Stimulated activated CD4-positive, alpha-beta T cell treated with anti-CD3 and anti-CD28 coated beads, TNF-alpha, amount 100 ng/mL, for 1 hour (primary cell): ENCODE data around the gene RTN1.

Source experiments
- DNase-seq, 3 donors: peaks; one replicate each; pipeline ENCODE4 v3.0.0-alpha.2; 2020; ENCODE audit warnings: low read depth in 3 of 3, low spot score in 1 of 3

Gene RTN1

GRCh38 chr14:59566296-59566695 lies 304.3 kb downstream of the RTN1 start:
- DNase-seq: no peak

- DNase-seq: no peak
Measured at GRCh38 chr14:59565087-59565486, 305.5 kb downstream of the RTN1 start.

GRCh38 chr14:59564366-59564765 lies 306.2 kb downstream of the RTN1 start:
- DNase-seq: no peak

GRCh38 chr14:59547310-59547709 lies 323.3 kb downstream of the RTN1 start:
- no peak for DNase-seq
